Neural progenitor cell (in vitro differentiated cells): ENCODE measurements around the gene DBP.

Experiments used
- CTCF ChIP-seq: fragments of 200-600 bp; sonication (generic); IDR thresholded peaks from 2 replicates; pipeline ENCODE4 v1.5.1; 2017; ENCODE audit warnings: antibody characterized with exemption, mild to moderate bottlenecking
- EZH2 ChIP-seq: fragments of 200-600 bp; sonication (generic); IDR thresholded peaks from 2 replicates; pipeline ENCODE4 v1.6.1; 2017; ENCODE audit warnings: antibody characterized with exemption, mild to moderate bottlenecking, moderate library complexity
- EZH2phosphoT487 ChIP-seq: fragments of 200-600 bp; sonication (generic); IDR thresholded peaks from 2 replicates; pipeline ENCODE4 v1.6.1; 2017; ENCODE audit warnings: antibody characterized with exemption

GRCh38 chr19:48658483-48658882, 21.3 kb upstream of the DBP start:
- TF ChIP-seq CTCF (no peak), EZH2 (no peak), EZH2phosphoT487 (no peak)
